Neutrophil (primary cell): Measurements from ENCODE around the gene NSDHL.

ENCODE experiments used
- H3K27ac ChIP-seq: fragments of 200-600 bp; sonication (generic); 2 replicates; pipeline ENCODE4 v1.5.1; 2016; ENCODE audit warnings: mild to moderate bottlenecking, moderate library complexity
- H3K27me3 ChIP-seq: fragments of 200-600 bp; sonication (generic); 2 replicates; pipeline ENCODE4 v1.6.0; 2016; ENCODE audit warnings: mild to moderate bottlenecking
- H3K36me3 ChIP-seq: fragments of 200-600 bp; sonication (generic); 2 replicates; pipeline ENCODE4 v1.5.1; 2017
- H3K4me1 ChIP-seq, 2 experiments: fragments of 200-600 bp in 1 of 2; sonication (generic) in 1 of 2; 1 replicate in 1 of 2; 2 replicates in 1 of 2; pipeline versions ENCODE4 v1.5.1 to v1.6.1; 2013 to 2016; ENCODE audit warnings: low read depth in 1 of 2, low read length in 1 of 2, mild to moderate bottlenecking in 1 of 2, moderate library complexity in 1 of 2; ENCODE audit not compliant: control insufficient read depth in 1 of 2, insufficient read depth in 1 of 2
- H3K4me3 ChIP-seq, 2 experiments: fragments of 200-600 bp in 1 of 2; sonication (generic) in 1 of 2; 1 replicate in 1 of 2; 2 replicates in 1 of 2; pipeline ENCODE4 v1.5.1; 2013 to 2016; ENCODE audit warnings: low read depth in 1 of 2, low read length in 1 of 2, mild to moderate bottlenecking in 1 of 2, moderate library complexity in 1 of 2
- H3K9me3 ChIP-seq: fragments of 200-600 bp; sonication (generic); 2 replicates; pipeline ENCODE4 v1.5.1; 2016
- CTCF ChIP-seq: fragments of 200-600 bp; sonication (generic); IDR thresholded peaks from 2 replicates; pipeline ENCODE4 v1.5.1; 2016; ENCODE audit warnings: antibody characterized with exemption

The NSDHL gene

GRCh38 chrX:152845618-152846240 is 14.9 kb downstream of the NSDHL start:
- H3K27ac ChIP-seq: no peak overlapping the region
- no peak for TF ChIP-seq CTCF
- no peaks in the 10 kb centered on the region for H3K9me3 ChIP-seq
- peaks cover under 1% of the 10 kb centered on the region for H3K36me3 ChIP-seq
- no peaks in the 10 kb centered on the region for H3K4me1 ChIP-seq
- no peaks in the 10 kb centered on the region for H3K27me3 ChIP-seq
- H3K4me3 ChIP-seq: no peak overlapping the region

- no peak overlapping the region for H3K27ac ChIP-seq
- no peaks in the 10 kb centered on the region for H3K4me1 ChIP-seq
- peaks cover 5% of the 10 kb centered on the region for H3K36me3 ChIP-seq
- no peak for TF ChIP-seq CTCF
- H3K4me3 ChIP-seq: no peak overlapping the region
- H3K9me3 ChIP-seq: no peaks in the 10 kb centered on the region
- H3K27me3 ChIP-seq: no peaks in the 10 kb centered on the region
These were observed 16.4 kb downstream of the NSDHL start for GRCh38 chrX:152847281-152847680.

GRCh38 chrX:152850465-152850864 is 19.6 kb downstream of the NSDHL start:
- Histone ChIP-seq H3K36me3 (peaks cover 5% of the 10 kb centered on the region), H3K4me3 (no peak overlapping the region), H3K27ac (no peak overlapping the region), H3K27me3 (no peaks in the 10 kb centered on the region), H3K9me3 (no peaks in the 10 kb centered on the region), H3K4me1 (no peaks in the 10 kb centered on the region)
- no peak for TF ChIP-seq CTCF

- Histone ChIP-seq H3K4me1 (no peaks in the 10 kb centered on the region), H3K27me3 (no peaks in the 10 kb centered on the region), H3K9me3 (no peaks in the 10 kb centered on the region), H3K4me3 (no peak overlapping the region), H3K27ac (no peak overlapping the region), H3K36me3 (peaks cover 9% of the 10 kb centered on the region)
- no peak for TF ChIP-seq CTCF
These were observed 23.1 kb downstream of the NSDHL start for GRCh38 chrX:152853986-152854385.

GRCh38 chrX:152861116-152861515 is 30.3 kb downstream of the NSDHL start:
- peaks cover 14% of the 10 kb centered on the region for H3K36me3 ChIP-seq
- H3K27ac ChIP-seq: no peak overlapping the region
- no peak overlapping the region for H3K4me3 ChIP-seq
- TF ChIP-seq CTCF: no peak
- H3K9me3 ChIP-seq: no peaks in the 10 kb centered on the region
- H3K4me1 ChIP-seq: no peaks in the 10 kb centered on the region
- H3K27me3 ChIP-seq: no peaks in the 10 kb centered on the region

- Histone ChIP-seq H3K27ac (no peak overlapping the region), H3K4me1 (no peaks in the 10 kb centered on the region), H3K4me3 (no peak overlapping the region), H3K9me3 (no peaks in the 10 kb centered on the region), H3K27me3 (no peaks in the 10 kb centered on the region), H3K36me3 (peaks cover 17% of the 10 kb centered on the region)
- TF ChIP-seq CTCF: no peak
These were observed 31.0 kb downstream of the NSDHL start for GRCh38 chrX:152861826-152862225.
